HepG2 (cell line): ENCODE results near the gene LIPC. TPM values are rescaled to one million over a fixed set of nuclear protein-coding genes. Genes with fewer than 3 reads are reported as not detected.
A peak's percentile ranks its signal among the peaks of the same experiment; 100 is the strongest.

Experiments used
- HDAC2 ChIP-seq: sonication (generic); formaldehyde crosslinking; IDR thresholded peaks from 2 replicates; pipeline ENCODE4 v1.4.0; 2020; ENCODE audit warnings: missing genetic modification reagents
- HNF1A ChIP-seq, 2 experiments: sonication (generic) in 1 of 2; formaldehyde crosslinking in 1 of 2; IDR thresholded peaks; 2 replicates each; pipeline versions ENCODE4 v1.4.0 to v1.6.1; 2016 to 2020; ENCODE audit warnings: borderline replicate concordance in 1 of 2, low read depth in 1 of 2, mild to moderate bottlenecking in 1 of 2, missing genetic modification reagents in 1 of 2
- HNF4A ChIP-seq: sonication (generic); formaldehyde crosslinking; IDR thresholded peaks from 2 replicates; pipeline ENCODE4 v1.4.0; 2020; ENCODE audit warnings: missing genetic modification reagents
- MED13 ChIP-seq: sonication (generic); formaldehyde crosslinking; IDR thresholded peaks from 2 replicates; pipeline ENCODE4 v1.5.0; 2020; ENCODE audit warnings: missing genetic modification reagents
- MIER3 ChIP-seq: IDR thresholded peaks from 2 replicates; pipeline ENCODE4 v1.6.1; 2016; ENCODE audit warnings: missing compliant biosample characterization, borderline replicate concordance
- MTF1 ChIP-seq: sonication (generic); formaldehyde crosslinking; IDR thresholded peaks from 2 replicates; pipeline ENCODE4 v1.5.0; 2020; ENCODE audit warnings: missing genetic modification reagents
- POGK ChIP-seq: sonication (generic); formaldehyde crosslinking; conservative IDR thresholded peaks from 2 replicates; pipeline ENCODE4 v1.8.0; 2022; ENCODE audit warnings: mild to moderate bottlenecking, moderate library complexity, missing genetic modification reagents
- RXRA ChIP-seq: sonication (generic); formaldehyde crosslinking; IDR thresholded peaks from 2 replicates; pipeline ENCODE4 v1.5.1; 2020; ENCODE audit warnings: missing genetic modification reagents
- SALL1 ChIP-seq: sonication (generic); formaldehyde crosslinking; IDR thresholded peaks from 2 replicates; pipeline ENCODE4 v1.8.0; 2022; ENCODE audit warnings: mild to moderate bottlenecking, missing genetic modification reagents
- SALL2 ChIP-seq: sonication (generic); formaldehyde crosslinking; IDR thresholded peaks from 2 replicates; pipeline ENCODE4 v1.8.1; 2023; ENCODE audit warnings: mild to moderate bottlenecking, missing genetic modification reagents, inconsistent platforms
- TFE3 ChIP-seq: IDR thresholded peaks from 2 replicates; pipeline ENCODE4 v1.6.1; 2016
- ZNF367 ChIP-seq: sonication (generic); formaldehyde crosslinking; IDR thresholded peaks from 2 replicates; pipeline ENCODE4 v1.4.0; 2020; ENCODE audit warnings: missing genetic modification reagents, borderline replicate concordance
- ZNF441 ChIP-seq: sonication (generic); formaldehyde crosslinking; IDR thresholded peaks from 2 replicates; pipeline ENCODE4 v1.7.0; 2021; ENCODE audit warnings: missing genetic modification reagents, borderline replicate concordance
- ZNF605 ChIP-seq: sonication (generic); formaldehyde crosslinking; IDR thresholded peaks from 2 replicates; pipeline ENCODE4 v1.8.0; 2022; ENCODE audit warnings: mild to moderate bottlenecking, missing genetic modification reagents
- ZSCAN20 ChIP-seq: sonication (generic); formaldehyde crosslinking; IDR thresholded peaks from 2 replicates; pipeline ENCODE4 v1.4.0; 2020; ENCODE audit warnings: missing genetic modification reagents, mild to moderate bottlenecking, borderline replicate concordance
- polyA plus RNA-seq, 8 experiments: library from polyadenylated mRNA; depleted of rRNA in 3 of 8; stranded (reverse) in 7 of 8; unstranded in 1 of 8; fragments of >200 nt; fragmentation: Illumina TruSeq in 4 of 8; extraction: Trizol in 4 of 8; gene quantifications; 2 replicates each; pipeline versions ENCODE4 v1.2.1 to v1.2.3, GENCODE V29; 2011 to 2016; ENCODE audit warnings: low read depth in 4 of 8, missing spikeins in 1 of 8, mixed read lengths in 1 of 8; ENCODE audit not compliant: insufficient read depth in 1 of 8
- total RNA-seq, 5 experiments: library from RNA; depleted of rRNA; stranded (reverse); fragments of >200 nt; fragmentation: Illumina TruSeq; extraction: Trizol; gene quantifications; 2 replicates each; pipeline ENCODE4 v1.2.3, GENCODE V29; 2016; ENCODE audit warnings: low read depth in 1 of 5
- TF ChIP-seq, protein P1 (sequence below): IDR thresholded peaks from 2 replicates; pipeline ENCODE4 v1.6.1; 2012; ENCODE audit warnings: low read length, improper control_type of control experiment

LIPC gene
- total and polyA plus RNA-seq, 2 of the 13 experiments (the other 11 are each of a cell fraction or from before 2014, with no cell fraction given), result 26.0 to 38.0 TPM

DNA sequence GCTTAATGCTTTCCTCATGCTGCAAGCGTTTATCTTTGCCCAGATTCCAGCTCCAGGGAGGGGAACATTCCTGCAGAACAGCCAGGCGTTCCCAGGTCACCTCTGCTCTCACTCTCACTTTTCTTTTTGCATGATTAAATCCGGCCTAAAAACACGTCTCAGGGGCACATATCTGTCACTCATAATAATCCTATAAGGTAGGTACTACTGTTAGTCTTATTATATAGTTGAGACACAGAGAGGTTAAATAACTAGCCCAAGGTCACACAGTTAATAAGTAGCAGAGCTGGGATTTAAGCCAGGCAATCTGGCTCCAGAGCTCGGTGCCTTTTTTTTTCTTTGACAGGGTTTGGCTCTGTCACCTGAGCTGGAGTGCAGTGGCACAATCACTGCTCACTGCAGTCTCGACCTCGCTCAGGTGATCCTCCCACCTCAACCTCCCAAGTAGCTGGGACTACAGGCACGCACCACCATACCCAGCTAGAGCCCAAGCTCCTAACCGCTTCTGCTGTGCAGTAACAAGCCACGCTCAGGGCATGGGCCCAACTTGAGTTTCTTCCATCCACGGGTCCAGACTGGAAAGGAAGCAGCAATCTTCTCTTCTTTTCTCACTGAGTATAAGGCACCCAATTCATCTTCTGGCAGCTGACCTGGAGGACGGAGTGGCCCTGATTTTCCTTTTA, 96.5 kb downstream of the LIPC start (continued):
- TF ChIP-seq, protein P1, sequence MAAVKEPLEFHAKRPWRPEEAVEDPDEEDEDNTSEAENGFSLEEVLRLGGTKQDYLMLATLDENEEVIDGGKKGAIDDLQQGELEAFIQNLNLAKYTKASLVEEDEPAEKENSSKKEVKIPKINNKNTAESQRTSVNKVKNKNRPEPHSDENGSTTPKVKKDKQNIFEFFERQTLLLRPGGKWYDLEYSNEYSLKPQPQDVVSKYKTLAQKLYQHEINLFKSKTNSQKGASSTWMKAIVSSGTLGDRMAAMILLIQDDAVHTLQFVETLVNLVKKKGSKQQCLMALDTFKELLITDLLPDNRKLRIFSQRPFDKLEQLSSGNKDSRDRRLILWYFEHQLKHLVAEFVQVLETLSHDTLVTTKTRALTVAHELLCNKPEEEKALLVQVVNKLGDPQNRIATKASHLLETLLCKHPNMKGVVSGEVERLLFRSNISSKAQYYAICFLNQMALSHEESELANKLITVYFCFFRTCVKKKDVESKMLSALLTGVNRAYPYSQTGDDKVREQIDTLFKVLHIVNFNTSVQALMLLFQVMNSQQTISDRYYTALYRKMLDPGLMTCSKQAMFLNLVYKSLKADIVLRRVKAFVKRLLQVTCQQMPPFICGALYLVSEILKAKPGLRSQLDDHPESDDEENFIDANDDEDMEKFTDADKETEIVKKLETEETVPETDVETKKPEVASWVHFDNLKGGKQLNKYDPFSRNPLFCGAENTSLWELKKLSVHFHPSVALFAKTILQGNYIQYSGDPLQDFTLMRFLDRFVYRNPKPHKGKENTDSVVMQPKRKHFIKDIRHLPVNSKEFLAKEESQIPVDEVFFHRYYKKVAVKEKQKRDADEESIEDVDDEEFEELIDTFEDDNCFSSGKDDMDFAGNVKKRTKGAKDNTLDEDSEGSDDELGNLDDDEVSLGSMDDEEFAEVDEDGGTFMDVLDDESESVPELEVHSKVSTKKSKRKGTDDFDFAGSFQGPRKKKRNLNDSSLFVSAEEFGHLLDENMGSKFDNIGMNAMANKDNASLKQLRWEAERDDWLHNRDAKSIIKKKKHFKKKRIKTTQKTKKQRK, result no peak
- 0 out of 2 replicates have a peak, but pooled peaks have one; percentile 45 for TF ChIP-seq MIER3 (CRISPR knock-in tag)
- TF ChIP-seq ZNF605, result peak; percentile 46; the same call in 1 of the 2 replicates
- no peak for TF ChIP-seq MTF1
- 0 out of 2 replicates have a peak, but pooled peaks have one; percentile 84 for TF ChIP-seq SALL2
- TF ChIP-seq POGK (CRISPR knock-in tag), result no peak
- peak; percentile 88 for TF ChIP-seq HNF1A (IDR thresholded peaks at IDR 0.05; ENCODE audit: low read depth)
- TF ChIP-seq HNF1A (CRISPR knock-in tag; IDR thresholded peaks at IDR 0.05; ENCODE audit: borderline replicate concordance), result peak; percentile 93; the same call in 1 of the 2 replicates
- TF ChIP-seq TFE3 (CRISPR knock-in tag), result peak; percentile 60
- TF ChIP-seq HDAC2 (CRISPR knock-in tag), result peak; percentile 46
- TF ChIP-seq HNF4A (CRISPR knock-in tag), result peak; percentile 32
- TF ChIP-seq SALL1, result peak; percentile 82
- 0 out of 2 replicates have a peak, but pooled peaks have one; percentile 46 for TF ChIP-seq RXRA (CRISPR knock-in tag)
- TF ChIP-seq ZNF441, result 0 out of 2 replicates have a peak, but pooled peaks have one; percentile 53
- 0 out of 2 replicates have a peak, but pooled peaks have one; percentile 55 for TF ChIP-seq MED13 (CRISPR knock-in tag)
- 0 out of 2 replicates have a peak, but pooled peaks have one; percentile 31 for TF ChIP-seq ZNF367 (CRISPR knock-in tag)
- TF ChIP-seq ZSCAN20 (CRISPR knock-in tag), result 0 out of 2 replicates have a peak, but pooled peaks have one; percentile 59
